GM20431 (cell line): Measurements from ENCODE around the gene CLDN16.

Experiments used
- in situ Hi-C: fragments of 300-500 bp; cut with MseI, MboI; formaldehyde crosslinking; loops from one replicate; pipeline ENCODE4 v1.15.0; 2020; ENCODE audit warnings: low sequenced_read_pairs; ENCODE audit not compliant: unreplicated experiment

CLDN16 gene

GRCh38 chr3:190432216-190432615, 44.3 kb downstream of the CLDN16 start:
- in situ Hi-C loops: no loop called here

GRCh38 chr3:190433626-190434025, 45.7 kb downstream of the CLDN16 start:
- in situ Hi-C loops: no loop called here

- in situ Hi-C loops: no loop called here
Measured at GRCh38 chr3:190435618-190436017, 47.7 kb downstream of the CLDN16 start.

- in situ Hi-C loops: no loop called here
Measured at GRCh38 chr3:190436331-190436730, 48.4 kb downstream of the CLDN16 start.

GRCh38 chr3:190442240-190442639, 54.3 kb downstream of the CLDN16 start:
- in situ Hi-C loops: no loop called here

GRCh38 chr3:190443257-190443656, 55.3 kb downstream of the CLDN16 start:
- in situ Hi-C loops: no loop called here

- in situ Hi-C loops: no loop called here
Measured at GRCh38 chr3:190444006-190444405, 56.0 kb downstream of the CLDN16 start.

DNA sequence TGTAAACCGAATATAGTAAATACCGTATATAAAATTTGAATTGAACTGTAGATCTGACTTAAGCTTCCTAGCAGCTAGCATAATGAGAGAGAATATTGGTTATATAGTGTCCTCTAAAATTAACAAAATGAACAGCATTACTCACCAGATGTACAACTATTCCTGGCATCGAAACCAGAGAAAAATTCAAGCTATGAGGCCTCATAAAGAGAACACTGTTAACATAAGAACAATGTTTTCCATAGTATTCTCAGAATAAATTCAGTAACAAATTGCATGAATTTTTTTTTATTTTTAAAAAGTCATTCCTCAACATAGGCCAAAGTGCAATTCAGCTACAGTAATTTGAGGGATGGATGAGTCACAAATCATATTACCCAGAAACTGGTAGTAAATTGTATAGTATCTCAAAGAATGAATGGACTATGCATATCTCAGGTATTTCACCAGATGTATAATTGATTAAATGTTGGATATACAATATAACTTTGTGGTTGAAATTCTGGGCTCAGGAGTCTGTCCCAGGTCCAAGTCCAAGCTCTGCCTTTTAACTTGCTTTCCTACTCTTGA, 56.7 kb downstream of the CLDN16 start:
- in situ Hi-C loops: no loop called here

GRCh38 chr3:190446573-190447279, 58.8 kb downstream of the CLDN16 start:
- in situ Hi-C loops: no loop called here

GRCh38 chr3:190448256-190448655, 60.3 kb downstream of the CLDN16 start:
- in situ Hi-C loops: no loop called here

GRCh38 chr3:190449801-190450200, 61.8 kb downstream of the CLDN16 start, which contains the start of gene TMEM207:
Gene TMEM207 (minus strand): TSS chr3:190449901. CDS start chr3:190449809, 92 bp downstream.
- in situ Hi-C loops: no loop called here

GRCh38 chr3:190455828-190456227, 67.9 kb downstream of the CLDN16 start:
- in situ Hi-C loops: no loop called here

- in situ Hi-C loops: no loop called here
Measured at GRCh38 chr3:190456770-190457169, 68.8 kb downstream of the CLDN16 start.

- in situ Hi-C loops: no loop called here
Measured at GRCh38 chr3:190458040-190458439, 70.1 kb downstream of the CLDN16 start.
